ENCODE results near the gene ZHX3. TPM values are rescaled to one million over a fixed set of nuclear protein-coding genes. Genes with fewer than 3 reads are reported as not detected.

ZHX3 gene
- total RNA-seq, 1 donor from 2014 or later, result 34.5 TPM

- DNase-seq (no peak), ATAC-seq (no peak)
- Histone ChIP-seq H3K4me1 (peaks cover 10% of the 10 kb centered on the region), H3K27me3 (ENCODE audit: low read depth) (no peaks in the 10 kb centered on the region), H3K27ac (no peak overlapping the region), H3K4me3 (no peak overlapping the region), H3K36me3 (no peaks in the 10 kb centered on the region), H3K9me3 (no peaks in the 10 kb centered on the region)
- TF ChIP-seq, protein P1, sequence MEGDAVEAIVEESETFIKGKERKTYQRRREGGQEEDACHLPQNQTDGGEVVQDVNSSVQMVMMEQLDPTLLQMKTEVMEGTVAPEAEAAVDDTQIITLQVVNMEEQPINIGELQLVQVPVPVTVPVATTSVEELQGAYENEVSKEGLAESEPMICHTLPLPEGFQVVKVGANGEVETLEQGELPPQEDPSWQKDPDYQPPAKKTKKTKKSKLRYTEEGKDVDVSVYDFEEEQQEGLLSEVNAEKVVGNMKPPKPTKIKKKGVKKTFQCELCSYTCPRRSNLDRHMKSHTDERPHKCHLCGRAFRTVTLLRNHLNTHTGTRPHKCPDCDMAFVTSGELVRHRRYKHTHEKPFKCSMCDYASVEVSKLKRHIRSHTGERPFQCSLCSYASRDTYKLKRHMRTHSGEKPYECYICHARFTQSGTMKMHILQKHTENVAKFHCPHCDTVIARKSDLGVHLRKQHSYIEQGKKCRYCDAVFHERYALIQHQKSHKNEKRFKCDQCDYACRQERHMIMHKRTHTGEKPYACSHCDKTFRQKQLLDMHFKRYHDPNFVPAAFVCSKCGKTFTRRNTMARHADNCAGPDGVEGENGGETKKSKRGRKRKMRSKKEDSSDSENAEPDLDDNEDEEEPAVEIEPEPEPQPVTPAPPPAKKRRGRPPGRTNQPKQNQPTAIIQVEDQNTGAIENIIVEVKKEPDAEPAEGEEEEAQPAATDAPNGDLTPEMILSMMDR (IDR thresholded peaks at IDR 0.05), result no peak
- intact Hi-C loops (cut with DNase I), result no loop called here
These were observed 56.3 kb downstream of the ZHX3 start for GRCh38 chr20:41261260-41261659.

DNA sequence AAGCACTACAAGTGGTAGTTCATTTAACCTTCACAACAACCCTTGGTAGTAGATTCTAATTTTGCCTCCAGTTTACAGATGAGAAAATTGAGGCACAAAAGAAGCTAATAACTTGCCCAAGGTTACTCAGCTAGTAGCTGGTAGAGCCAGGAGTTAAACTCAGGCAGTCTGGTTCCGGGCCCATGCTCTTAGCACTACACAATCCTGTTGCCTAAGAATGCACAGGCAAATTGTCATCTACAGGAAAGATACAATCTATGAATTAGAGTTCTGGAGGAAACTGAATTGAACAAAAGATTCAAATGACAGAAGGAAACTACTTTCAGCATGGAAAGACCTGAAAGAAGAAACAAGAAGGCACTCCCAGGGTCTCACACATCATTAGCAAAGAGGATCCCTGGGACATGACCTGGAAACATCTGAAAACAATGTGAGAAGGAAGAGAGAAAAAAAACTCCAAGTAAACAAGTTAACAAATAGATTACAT lies 56.8 kb downstream of the ZHX3 start:
- no peaks in the 10 kb centered on the region for H3K27me3 ChIP-seq (ENCODE audit: low read depth)
- no peaks in the 10 kb centered on the region for H3K9me3 ChIP-seq
- peaks cover 10% of the 10 kb centered on the region for H3K4me1 ChIP-seq
- ATAC-seq (no peak), DNase-seq (no peak)
- intact Hi-C loops (cut with DNase I), result no loop called here
- H3K27ac ChIP-seq, result peak overlapping the region; percentile 24
- no peak overlapping the region for H3K4me3 ChIP-seq
- TF ChIP-seq, protein P1 (IDR thresholded peaks at IDR 0.05), result no peak
- no peaks in the 10 kb centered on the region for H3K36me3 ChIP-seq

GRCh38 chr20:41259309-41259708 lies 58.2 kb downstream of the ZHX3 start:
- no peaks in the 10 kb centered on the region for H3K27me3 ChIP-seq (ENCODE audit: low read depth)
- H3K4me1 ChIP-seq, result peaks cover 10% of the 10 kb centered on the region
- H3K9me3 ChIP-seq, result no peaks in the 10 kb centered on the region
- TF ChIP-seq, protein P1 (IDR thresholded peaks at IDR 0.05), result no peak
- H3K4me3 ChIP-seq, result no peak overlapping the region
- DNase-seq (no peak), ATAC-seq (no peak)
- intact Hi-C loops (cut with DNase I), result no loop called here
- H3K36me3 ChIP-seq, result no peaks in the 10 kb centered on the region
- H3K27ac ChIP-seq, result no peak overlapping the region

DNA sequence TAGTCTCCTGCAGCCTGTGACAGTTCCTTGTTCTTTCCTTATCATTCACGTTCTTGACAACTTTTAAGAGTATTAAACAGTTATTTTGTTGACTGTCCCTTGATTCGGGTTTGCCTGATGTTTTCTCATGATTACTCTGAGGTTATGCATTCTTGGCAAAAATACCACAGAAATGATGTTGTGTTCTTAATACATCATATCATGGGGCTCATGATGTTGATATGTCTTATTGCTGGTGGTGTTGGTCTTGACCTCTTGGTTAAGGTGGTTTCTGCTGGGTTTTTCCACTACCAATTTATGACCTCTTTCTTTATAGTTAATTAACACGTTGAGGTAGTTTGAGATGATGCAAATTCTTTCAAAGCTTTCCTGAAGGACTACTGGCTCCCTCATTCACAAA lies 59.1 kb downstream of the ZHX3 start:
- intact Hi-C loops (cut with DNase I), result no loop called here
- ATAC-seq, result no peak
- Histone ChIP-seq H3K27me3 (ENCODE audit: low read depth) (no peaks in the 10 kb centered on the region), H3K4me3 (no peak overlapping the region), H3K27ac (no peak overlapping the region), H3K4me1 (peaks cover 10% of the 10 kb centered on the region), H3K9me3 (no peaks in the 10 kb centered on the region), H3K36me3 (no peaks in the 10 kb centered on the region)
- no peak for DNase-seq
- TF ChIP-seq, protein P1 (IDR thresholded peaks at IDR 0.05), result no peak

- Histone ChIP-seq H3K4me3 (no peak overlapping the region), H3K27me3 (ENCODE audit: low read depth) (no peaks in the 10 kb centered on the region), H3K36me3 (no peaks in the 10 kb centered on the region), H3K4me1 (peaks cover 6% of the 10 kb centered on the region), H3K27ac (no peak overlapping the region), H3K9me3 (no peaks in the 10 kb centered on the region)
- TF ChIP-seq, protein P1 (IDR thresholded peaks at IDR 0.05), result no peak
- ATAC-seq (no peak), DNase-seq (no peak)
- intact Hi-C loops (cut with DNase I), result no loop called here
These were observed 61.0 kb downstream of the ZHX3 start for GRCh38 chr20:41256516-41256915.

- intact Hi-C loops (cut with DNase I), result no loop called here
- TF ChIP-seq, protein P1 (IDR thresholded peaks at IDR 0.05), result no peak
- Histone ChIP-seq H3K27me3 (ENCODE audit: low read depth) (no peaks in the 10 kb centered on the region), H3K27ac (no peak overlapping the region), H3K4me1 (peaks cover 7% of the 10 kb centered on the region), H3K36me3 (no peaks in the 10 kb centered on the region), H3K9me3 (no peaks in the 10 kb centered on the region), H3K4me3 (no peak overlapping the region)
- DNase-seq (no peak), ATAC-seq (no peak)
These were observed 61.9 kb downstream of the ZHX3 start for GRCh38 chr20:41255655-41256054.
